Thoracic aorta (tissue), 2 donors: ENCODE measurements around the gene HTR6. TPM values are rescaled to one million over a fixed set of nuclear protein-coding genes. Genes with fewer than 3 reads are reported as not detected.

ENCODE experiments used
- ATAC-seq: fragments of 150-250 bp; one replicate; pipeline ENCODE4 v1.8.0; 2017; ENCODE audit warnings: low read depth; ENCODE audit not compliant: insufficient number of reproducible peaks, low FRiP score
- DNase-seq: peaks from one replicate; pipeline ENCODE4 v3.0.0-alpha.2; 2020; ENCODE audit warnings: low spot score
- H3K27ac ChIP-seq, 2 donors: fragments of 200-600 bp; sonication (generic); 1 replicate in 1 of 2; 2 replicates in 1 of 2; pipeline ENCODE4 v1.5.1; 2016; ENCODE audit warnings: mild to moderate bottlenecking in 2 of 2, moderate library complexity in 2 of 2
- H3K27me3 ChIP-seq: fragments of 200-600 bp; sonication (generic); replicated peaks from 2 replicates; pipeline ENCODE4 v1.6.0; 2016; ENCODE audit warnings: mild to moderate bottlenecking; ENCODE audit not compliant: insufficient read depth
- H3K36me3 ChIP-seq: fragments of 200-600 bp; sonication (generic); one replicate; pipeline ENCODE4 v1.5.1; 2016
- H3K4me1 ChIP-seq, 2 donors: fragments of 200-600 bp; sonication (generic); 1 replicate in 1 of 2; 2 replicates in 1 of 2; pipeline versions ENCODE4 v1.5.1 to v1.6.0; 2016; ENCODE audit warnings: low read depth in 2 of 2, mild to moderate bottlenecking in 1 of 2; ENCODE audit not compliant: control insufficient read depth in 1 of 2
- H3K4me3 ChIP-seq: fragments of 200-600 bp; sonication (generic); 2 replicates; pipeline ENCODE4 v1.5.1; 2016; ENCODE audit warnings: mild to moderate bottlenecking
- H3K9me3 ChIP-seq: fragments of 200-600 bp; sonication (generic); 2 replicates; pipeline ENCODE4 v1.5.1; 2016
- CTCF ChIP-seq: fragments of 200-600 bp; sonication (generic); IDR thresholded peaks from one replicate; pipeline ENCODE4 v1.5.1; 2019; ENCODE audit warnings: antibody characterized with exemption
- total RNA-seq, 2 donors: library from RNA; depleted of rRNA; stranded (reverse); fragments of >200 nt; gene quantifications; one replicate each; pipeline versions ENCODE4 v1.1.0 to v1.2.3, GENCODE V29; 2016

The HTR6 gene
- total RNA-seq, 2 donors from 2014 or later = 0.41 TPM; not detected in 1

- Histone ChIP-seq H3K27me3 (no peaks in the 10 kb centered on the region), H3K9me3 (no peaks in the 10 kb centered on the region), H3K36me3 (peaks cover 18% of the 10 kb centered on the region), H3K27ac (no peak overlapping the region), H3K4me1 (peaks cover 0 to 13% of the 10 kb centered on the region in 2 donors), H3K4me3 (no peak overlapping the region)
- DNase-seq = no peak
- no peak for ATAC-seq
- TF ChIP-seq CTCF = no peak
Observed at GRCh38 chr1:19656780-19657466, 7.8 kb upstream of the HTR6 start.

- ATAC-seq (no peak), DNase-seq (no peak)
- H3K27me3 ChIP-seq = no peaks in the 10 kb centered on the region
- no peak overlapping the region for H3K27ac ChIP-seq
- peaks cover 18% of the 10 kb centered on the region for H3K36me3 ChIP-seq
- H3K4me3 ChIP-seq = no peak overlapping the region
- no peak for TF ChIP-seq CTCF
- H3K4me1 ChIP-seq = peaks cover 0 to 8% of the 10 kb centered on the region in 2 donors
- H3K9me3 ChIP-seq = no peaks in the 10 kb centered on the region
Observed at GRCh38 chr1:19657511-19657910, 7.2 kb upstream of the HTR6 start.

- peaks cover 5% of the 10 kb centered on the region for H3K27me3 ChIP-seq
- H3K27ac ChIP-seq = no peak overlapping the region
- no peak overlapping the region for H3K4me3 ChIP-seq
- no peak for ATAC-seq
- H3K36me3 ChIP-seq = peaks cover 18% of the 10 kb centered on the region
- H3K4me1 ChIP-seq = peaks cover 0 to 8% of the 10 kb centered on the region in 2 donors
- no peaks in the 10 kb centered on the region for H3K9me3 ChIP-seq
- DNase-seq = no peak
- TF ChIP-seq CTCF = no peak
Observed at GRCh38 chr1:19658186-19658585, 6.5 kb upstream of the HTR6 start.

- Histone ChIP-seq H3K27me3 (peaks cover 20% of the 10 kb centered on the region), H3K36me3 (peaks cover 9% of the 10 kb centered on the region), H3K4me3 (no peak overlapping the region), H3K27ac (no peak overlapping the region), H3K4me1 (peaks cover 0 to 15% of the 10 kb centered on the region in 2 donors), H3K9me3 (no peaks in the 10 kb centered on the region)
- TF ChIP-seq CTCF = peak; percentile 83
- DNase-seq (no peak), ATAC-seq (no peak)
Observed at GRCh38 chr1:19661721-19662228, 2.9 kb upstream of the HTR6 start.

GRCh38 chr1:19662313-19662712, 2.4 kb upstream of the HTR6 start:
- no peak for DNase-seq
- no peak overlapping the region for H3K4me3 ChIP-seq
- no peak for TF ChIP-seq CTCF
- H3K9me3 ChIP-seq = no peaks in the 10 kb centered on the region
- no peak overlapping the region for H3K27ac ChIP-seq
- H3K4me1 ChIP-seq = peaks cover 0 to 15% of the 10 kb centered on the region in 2 donors
- peaks cover 5% of the 10 kb centered on the region for H3K36me3 ChIP-seq
- no peak for ATAC-seq
- peaks cover 20% of the 10 kb centered on the region for H3K27me3 ChIP-seq
